ENCODE results near the gene LAG3.

- TF ChIP-seq CTCF (IDR thresholded peaks at IDR 0.05 in 8 of 11, conservative IDR thresholded peaks at IDR 0.05 in 3 of 11), result no peak
- no peak for TF ChIP-seq POLR2AphosphoS5 (IDR thresholded peaks at IDR 0.05)
- no peak for TF ChIP-seq POLR2A (IDR thresholded peaks at IDR 0.05)
These were observed 37.6 kb upstream of the LAG3 start for GRCh38 chr12:6734506-6735387.

Data from spleen (tissue), 7 donors.